Measurements from ENCODE around the gene PRKCA.

- no peak for TF ChIP-seq CTCF (IDR thresholded peaks at IDR 0.05; ENCODE audit: insufficient read depth, low read length)
- TF ChIP-seq POLR2AphosphoS5 (IDR thresholded peaks at IDR 0.05; ENCODE audit: low read depth) = no peak
- TF ChIP-seq REST (IDR thresholded peaks at IDR 0.05; ENCODE audit: insufficient replicate concordance, low read depth) = no peak
- no peak for TF ChIP-seq GABPA (IDR thresholded peaks at IDR 0.05; ENCODE audit: low read depth)
- TF ChIP-seq SPI1 (IDR thresholded peaks at IDR 0.05; ENCODE audit: borderline replicate concordance, low read depth) = no peak
Measured at GRCh38 chr17:66355510-66355909, 53.1 kb downstream of the PRKCA start.

Measured in HL-60 (cell line).